BE2C (cell line): ENCODE data around the gene CNTLN. TPM values are rescaled to one million over a fixed set of nuclear protein-coding genes. Genes with fewer than 3 reads are reported as not detected.
A peak's percentile ranks its signal among the peaks of the same experiment; 100 is the strongest.

Experiments
- DNase-seq: peaks from one replicate; pipeline ENCODE4 v3.0.0-alpha.2; 2020
- H3K27me3 ChIP-seq: fragments of 250-450 bp; sonication (Bioruptor Pico); 2 replicates; pipeline ENCODE4 v1.5.1; 2020; ENCODE audit warnings: mild to moderate bottlenecking
- H3K36me3 ChIP-seq: fragments of 250-450 bp; sonication (Bioruptor Pico); 2 replicates; pipeline ENCODE4 v1.5.1; 2020; ENCODE audit warnings: mild to moderate bottlenecking
- H3K4me1 ChIP-seq: fragments of 250-450 bp; sonication (Bioruptor Pico); 2 replicates; pipeline ENCODE4 v1.5.1; 2020
- H3K4me3 ChIP-seq: 2 replicates; pipeline ENCODE4 v1.5.1; 2011; ENCODE audit warnings: low read depth, low read length
- H3K9me3 ChIP-seq: fragments of 250-450 bp; sonication (Bioruptor Pico); 2 replicates; pipeline ENCODE4 v1.5.1; 2020
- CTCF ChIP-seq: IDR thresholded peaks from 2 replicates; pipeline ENCODE4 v1.5.1; 2012; ENCODE audit warnings: mild to moderate bottlenecking, low read depth, low read length
- polyA plus RNA-seq: library from polyadenylated mRNA; unstranded; fragments of >200 nt; gene quantifications from one replicate; pipeline ENCODE4 v1.2.1, GENCODE V29; 2012; ENCODE audit warnings: low read depth, missing spikeins; ENCODE audit not compliant: insufficient read length, insufficient read depth

The CNTLN gene
- 1.8 TPM for polyA plus RNA-seq

- peak; percentile 95 for DNase-seq
- H3K4me3 ChIP-seq = peak within 1 kb of the TSS; percentile 86
- H3K9me3 ChIP-seq = no peaks in the 10 kb centered on the region
- H3K36me3 ChIP-seq = no peaks in the 10 kb centered on the region
- no peak for TF ChIP-seq CTCF
- H3K4me1 ChIP-seq = no peaks in the 10 kb centered on the region
- no peaks in the 10 kb centered on the region for H3K27me3 ChIP-seq
Observed at GRCh38 chr9:17134396-17135294, at the start of gene CNTLN. TSS of gene CNTLN (plus strand) at chr9:17135040. CDS start at chr9:17135066, 26 bp downstream.

GRCh38 chr9:17088566-17088965, 46.3 kb upstream of the CNTLN start:
- H3K36me3 ChIP-seq = no peaks in the 10 kb centered on the region
- no peak overlapping the region for H3K4me3 ChIP-seq
- TF ChIP-seq CTCF = no peak
- H3K27me3 ChIP-seq = no peaks in the 10 kb centered on the region
- H3K4me1 ChIP-seq = 0 out of 2 replicates have a peak, but pooled peaks cover 4% of the 10 kb centered on the region
- H3K9me3 ChIP-seq = no peaks in the 10 kb centered on the region
- DNase-seq = no peak

GRCh38 chr9:17090041-17090440, 44.8 kb upstream of the CNTLN start:
- DNase-seq = no peak
- no peaks in the 10 kb centered on the region for H3K4me1 ChIP-seq
- TF ChIP-seq CTCF = no peak
- H3K36me3 ChIP-seq = no peaks in the 10 kb centered on the region
- no peaks in the 10 kb centered on the region for H3K9me3 ChIP-seq
- no peaks in the 10 kb centered on the region for H3K27me3 ChIP-seq
- H3K4me3 ChIP-seq = no peak overlapping the region

- Histone ChIP-seq H3K27me3 (no peaks in the 10 kb centered on the region), H3K4me1 (peaks cover 3% of the 10 kb centered on the region), H3K36me3 (no peaks in the 10 kb centered on the region), H3K4me3 (no peak overlapping the region), H3K9me3 (no peaks in the 10 kb centered on the region)
- peak; percentile 52 for TF ChIP-seq CTCF
- DNase-seq = no peak
Observed at GRCh38 chr9:17116400-17116837, 18.4 kb upstream of the CNTLN start.

GRCh38 chr9:17117372-17117771, 17.5 kb upstream of the CNTLN start:
- no peak overlapping the region for H3K4me3 ChIP-seq
- H3K9me3 ChIP-seq = no peaks in the 10 kb centered on the region
- no peak for DNase-seq
- peaks cover 3% of the 10 kb centered on the region for H3K4me1 ChIP-seq
- TF ChIP-seq CTCF = no peak
- no peaks in the 10 kb centered on the region for H3K27me3 ChIP-seq
- H3K36me3 ChIP-seq = no peaks in the 10 kb centered on the region

GRCh38 chr9:17120203-17120602, 14.6 kb upstream of the CNTLN start:
- Histone ChIP-seq H3K36me3 (no peaks in the 10 kb centered on the region), H3K4me1 (peaks cover 3% of the 10 kb centered on the region), H3K27me3 (no peaks in the 10 kb centered on the region), H3K9me3 (no peaks in the 10 kb centered on the region), H3K4me3 (no peak overlapping the region)
- TF ChIP-seq CTCF = no peak
- no peak for DNase-seq
